Adrenal gland (tissue), 12 donors: Measurements from ENCODE around the gene ERCC2. TPM values are rescaled to one million over a fixed set of nuclear protein-coding genes. Genes with fewer than 3 reads are reported as not detected.

ENCODE experiments used
- DNase-seq, 7 donors: peaks; one replicate each; pipeline ENCODE4 v3.0.0-alpha.2; 2019 to 2020
- H3K27ac ChIP-seq, 5 donors: fragments of 200-600 bp; sonication (generic) in 4 of 5; 1 replicate in 3 of 5; 2 replicates in 2 of 5; pipeline versions ENCODE4 v1.5.1 to v1.8.0; 2016 to 2020; ENCODE audit warnings: mild to moderate bottlenecking in 1 of 5
- H3K27me3 ChIP-seq: fragments of 200-600 bp; 2 replicates; pipeline ENCODE4 v1.8.0; 2021
- H3K36me3 ChIP-seq, 2 donors: fragments of 200-600 bp; replicated peaks in 1 of 2; 1 replicate in 1 of 2; 2 replicates in 1 of 2; pipeline versions ENCODE4 v1.5.1 to v1.8.0; 2018 to 2022
- H3K4me1 ChIP-seq, 2 donors: fragments of 200-600 bp; replicated peaks in 1 of 2; 1 replicate in 1 of 2; 2 replicates in 1 of 2; pipeline versions ENCODE4 v1.5.1 to v1.8.0; 2018 to 2021
- H3K4me3 ChIP-seq, 4 donors: fragments of 200-600 bp; sonication (generic) in 3 of 4; one replicate each; pipeline ENCODE4 v1.5.1; 2016 to 2018
- H3K9me3 ChIP-seq, 3 donors: fragments of 200-600 bp; sonication (generic) in 1 of 3; replicated peaks in 1 of 3; 1 replicate in 2 of 3; 2 replicates in 1 of 3; pipeline versions ENCODE4 v1.5.1 to v1.8.0; 2016 to 2021
- CTCF ChIP-seq, 6 experiments: fragments of 450-650 bp in 4 of 6; fragments of 200-600 bp in 2 of 6; sonication (generic) in 1 of 6; IDR thresholded peaks; 1 replicate in 5 of 6; 2 replicates in 1 of 6; pipeline versions ENCODE4 v1.5.1 to v1.8.0; 2016 to 2021; ENCODE audit warnings: antibody characterized with exemption in 6 of 6, mild to moderate bottlenecking in 2 of 6, moderate library complexity in 1 of 6
- POLR2A ChIP-seq, 2 donors: fragments of 450-650 bp; IDR thresholded peaks; one replicate each; pipeline ENCODE4 v1.6.1; 2017; ENCODE audit warnings: antibody characterized with exemption in 2 of 2, mild to moderate bottlenecking in 2 of 2, moderate library complexity in 1 of 2
- WGBS, 4 donors: extraction: QIAGEN DNeasy Blood & Tissue Kit in 2 of 4; methylation state at CpG; one replicate each; pipeline versions ENCODE4 v1.1.5 to v1.1.7; 2013 to 2017; 5-methylcytosine and 5-hydroxymethylcytosine counted together
- intact Hi-C, 2 donors: fragments of 100-400 bp; cut with DNase I; formaldehyde crosslinking; loops; one replicate each; pipeline versions ENCODE4 v1.14.1 to v1.15.0; 2022 to 2023
- polyA plus RNA-seq, 3 donors: library from polyadenylated mRNA; stranded (reverse); fragments of 200-250 nt in 2 of 3; fragments of 350-450 nt in 1 of 3; fragmentation: Illumina TruSeq in 1 of 3; extraction: RNeasy Lipid Tissue Mini Kit (QIAGEN cat#74804) in 1 of 3; gene quantifications; one replicate each; pipeline ENCODE4 v1.2.3, GENCODE V29; 2013 to 2014
- total RNA-seq, 9 donors: library from RNA; depleted of rRNA in 4 of 9; stranded (reverse); fragments of >200 nt in 4 of 9; fragments of 120-200 nt in 1 of 9; fragmentation: NEBNext Ultra II Directional in 1 of 9; extraction: Animal tissue kit (Norgen Biotek cat#: 25700) in 1 of 9; gene quantifications; one replicate each; pipeline versions ENCODE4 v1.1.0 to v1.2.4, GENCODE V29; 2013 to 2023
- donor health status: healthy with polysubstance abuse.
- donor health status: Bipolar disorder and iron deficiency.
- donor health status: DM: yes; HTN: yes; CAD: no.
- donor health status: DM: no; HTN: no; CAD: no.
- donor health status: DM: no; HTN: no; CAD: no.
- donor health status: DM: yes; HTN: yes; CAD: no.

ERCC2 gene
- total and polyA plus RNA-seq, 12 donors, result 10.1 to 53.3 (median 26.9) TPM

GRCh38 chr19:45347570-45348366 lies 22.6 kb downstream of the ERCC2 start:
- Histone ChIP-seq H3K27me3 (peaks cover 4% of the 10 kb centered on the region), H3K9me3 (no peaks in the 10 kb centered on the region), H3K4me3 (no peak overlapping the region), H3K27ac (no peak overlapping the region), H3K4me1 (no peaks in the 10 kb centered on the region), H3K36me3 (peaks cover 0 to 5% of the 10 kb centered on the region in 2 donors)
- 52 to 69% (median 66%) methylated on average over 7 to 25 of the region's 25 CpGs for WGBS, 4 donors
- DNase-seq, result no peak
- TF ChIP-seq CTCF (IDR thresholded peaks at IDR 0.05), result no peak
- no peak for TF ChIP-seq POLR2A (IDR thresholded peaks at IDR 0.05)
- intact Hi-C loops, result no loop called here

DNA sequence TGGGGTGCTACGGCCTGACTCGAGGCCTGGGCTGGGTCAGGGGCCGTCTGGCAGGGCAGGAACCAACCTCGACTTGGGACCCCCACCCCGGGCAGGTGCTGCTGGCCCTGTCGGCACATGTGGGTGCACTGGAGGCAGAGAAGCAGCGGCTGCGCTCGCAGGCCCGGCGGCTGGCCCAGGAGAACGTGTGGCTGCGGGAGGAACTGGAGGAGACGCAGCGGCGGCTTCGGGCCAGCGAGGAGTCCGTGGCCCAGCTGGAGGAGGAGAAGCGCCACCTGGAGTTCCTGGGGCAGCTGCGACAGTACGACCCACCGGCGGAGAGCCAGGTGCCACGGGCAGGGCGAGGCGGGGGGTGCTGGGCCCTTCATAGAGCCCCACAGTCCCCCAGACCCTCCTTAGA lies 23.9 kb downstream of the ERCC2 start:
- Histone ChIP-seq H3K4me1 (no peaks in the 10 kb centered on the region), H3K36me3 (no peaks in the 10 kb centered on the region), H3K27me3 (peaks cover 4% of the 10 kb centered on the region), H3K4me3 (no peak overlapping the region), H3K9me3 (no peaks in the 10 kb centered on the region), H3K27ac (no peak overlapping the region)
- no peak for TF ChIP-seq CTCF (IDR thresholded peaks at IDR 0.05)
- intact Hi-C loops, result no loop called here
- WGBS, 4 donors, result 38 to 65% (median 42%) methylated on average over 11 to 27 of the region's 27 CpGs
- DNase-seq, result no peak

GRCh38 chr19:45345506-45345860 lies 24.9 kb downstream of the ERCC2 start:
- no peak overlapping the region for H3K27ac ChIP-seq
- H3K4me1 ChIP-seq, result peaks cover 0 to 4% of the 10 kb centered on the region in 2 donors
- intact Hi-C loops, result no loop called here
- WGBS, 4 donors, result 84 to 100% (median 90%) methylated on average over 1 to 15 of the region's 15 CpGs
- H3K27me3 ChIP-seq, result peaks cover 9% of the 10 kb centered on the region
- H3K9me3 ChIP-seq, result no peaks in the 10 kb centered on the region
- H3K4me3 ChIP-seq, result no peak overlapping the region
- no peak for TF ChIP-seq CTCF (IDR thresholded peaks at IDR 0.05)
- TF ChIP-seq POLR2A (IDR thresholded peaks at IDR 0.05), result no peak
- no peaks in the 10 kb centered on the region for H3K36me3 ChIP-seq
- DNase-seq, result no peak

DNA sequence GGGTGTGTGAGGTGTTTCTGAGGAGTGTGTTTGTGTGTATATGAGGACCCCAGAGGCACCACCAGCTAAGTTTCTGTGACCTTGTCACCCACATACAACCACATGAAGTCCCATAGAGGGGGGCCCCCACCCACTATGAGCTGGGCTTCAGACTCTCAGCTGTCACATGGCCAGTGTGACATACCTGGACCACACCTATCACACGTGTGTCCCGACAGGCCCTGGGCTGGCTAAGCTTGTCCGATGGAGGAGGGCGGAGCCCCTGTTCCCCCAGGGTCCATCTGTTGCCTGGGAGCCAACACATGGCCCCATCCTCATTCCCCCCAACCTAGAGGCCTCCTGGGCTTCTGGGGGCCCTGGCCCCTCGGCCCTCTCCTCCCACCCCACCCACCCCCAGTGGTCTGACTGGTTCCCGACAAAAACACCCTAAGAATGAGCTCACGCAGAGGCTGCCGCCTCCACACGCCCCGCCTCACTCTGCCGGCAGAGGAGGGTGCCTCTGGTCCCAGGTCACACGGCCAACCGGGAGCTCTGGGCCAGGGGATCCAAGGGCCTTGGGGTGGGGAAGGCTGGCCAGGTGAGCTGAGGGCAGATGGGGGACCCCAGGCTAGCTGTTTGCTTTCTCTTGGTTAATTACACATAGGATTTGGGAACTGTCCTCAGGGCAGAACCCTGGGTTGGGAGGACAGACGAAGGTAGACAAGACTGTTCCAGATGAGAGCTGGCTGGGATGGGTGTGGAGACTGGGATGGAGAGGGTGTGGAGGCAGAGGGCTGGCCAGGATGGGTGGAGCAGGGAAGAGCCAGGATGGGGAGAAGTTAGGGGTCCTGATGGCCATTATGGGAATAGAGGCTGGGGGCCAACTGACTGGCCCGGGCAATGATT lies 25.5 kb downstream of the ERCC2 start:
- Histone ChIP-seq H3K4me1 (peaks cover 0 to 6% of the 10 kb centered on the region in 2 donors), H3K9me3 (no peaks in the 10 kb centered on the region), H3K27ac (no peak overlapping the region), H3K36me3 (no peaks in the 10 kb centered on the region), H3K27me3 (peaks cover 15% of the 10 kb centered on the region), H3K4me3 (no peak overlapping the region)
- TF ChIP-seq CTCF (IDR thresholded peaks at IDR 0.05), result no peak
- no peak for TF ChIP-seq POLR2A (IDR thresholded peaks at IDR 0.05)
- intact Hi-C loops, result loop anchor here in 1 of 2 donors (5.0 kb wide), 1 partner anchor 148 kb away; no protein-coding TSS in a partner anchor
- no peak for DNase-seq
- WGBS, 4 donors, result 52 to 62% (median 60%) methylated on average over 7 to 15 of the region's 15 CpGs
